NCI-H510A treated with DMSO at 0.1 percent for 48 hours (cell line): Measurements from ENCODE around the gene AGFG2.
"Not testable (repeated sequence)": the region's sequence is repeated elsewhere in the genome, so short reads cannot be mapped to it uniquely, and the experiment has no call there.

Experiments
- DNase-seq: peaks from one replicate; lab custom pipeline; 2025; lab: John Stamatoyannopoulos, UW

The AGFG2 gene

GRCh38 chr7:100538654-100539435 lies at the start of gene AGFG2:
TSS of gene AGFG2 (plus strand) at chr7:100539203. CDS start at chr7:100539347, 144 bp downstream.
- DNase-seq = peak; percentile 91

GRCh38 chr7:100489824-100490223 lies 49.2 kb upstream of the AGFG2 start:
- DNase-seq = peak; percentile 82

- no peak for DNase-seq
Observed at GRCh38 chr7:100490483-100491191, 48.4 kb upstream of the AGFG2 start.

- no peak for DNase-seq
Observed at GRCh38 chr7:100491192-100491578, 47.8 kb upstream of the AGFG2 start.

- DNase-seq = no peak
Observed at GRCh38 chr7:100492738-100493475, 46.1 kb upstream of the AGFG2 start.

- no peak for DNase-seq
Observed at GRCh38 chr7:100493476-100494264, 45.3 kb upstream of the AGFG2 start.

GRCh38 chr7:100496509-100496908 lies 42.5 kb upstream of the AGFG2 start:
- no peak for DNase-seq

- DNase-seq = not testable (repeated sequence)
Observed at GRCh38 chr7:100500743-100501142, 38.3 kb upstream of the AGFG2 start.

- not testable (repeated sequence) for DNase-seq
Observed at GRCh38 chr7:100504031-100504430, 35.0 kb upstream of the AGFG2 start.

GRCh38 chr7:100504887-100505611 lies 34.0 kb upstream of the AGFG2 start:
- no peak for DNase-seq

- no peak for DNase-seq
Observed at GRCh38 chr7:100506356-100506923, 32.6 kb upstream of the AGFG2 start.

- no peak for DNase-seq
Observed at GRCh38 chr7:100509231-100509630, 29.8 kb upstream of the AGFG2 start.

GRCh38 chr7:100510437-100511239 lies 28.4 kb upstream of the AGFG2 start:
- no peak for DNase-seq

GRCh38 chr7:100513212-100513810 lies 25.7 kb upstream of the AGFG2 start:
- no peak for DNase-seq

- DNase-seq = no peak
Observed at GRCh38 chr7:100515072-100515532, 23.9 kb upstream of the AGFG2 start.

GRCh38 chr7:100516135-100516812 lies 22.7 kb upstream of the AGFG2 start:
- no peak for DNase-seq

- DNase-seq = no peak
Observed at GRCh38 chr7:100517305-100517704, 21.7 kb upstream of the AGFG2 start.

- DNase-seq = no peak
Observed at GRCh38 chr7:100519580-100519979, 19.4 kb upstream of the AGFG2 start.

- DNase-seq = no peak
Observed at GRCh38 chr7:100520138-100520537, 18.9 kb upstream of the AGFG2 start.
